HL-60/S4 (cell line): ENCODE data around the gene CCDC27.
"Not testable (repeated sequence)": the region's sequence is repeated elsewhere in the genome, so short reads cannot be mapped to it uniquely, and the experiment has no call there.

Experiments used
- in situ Hi-C: fragments of 300-500 bp; cut with MboI; formaldehyde crosslinking; loops from 2 replicates; pipeline ENCODE4 v1.14.3; 2022; ENCODE audit warnings: low sequenced_read_pairs

The CCDC27 gene

DNA sequence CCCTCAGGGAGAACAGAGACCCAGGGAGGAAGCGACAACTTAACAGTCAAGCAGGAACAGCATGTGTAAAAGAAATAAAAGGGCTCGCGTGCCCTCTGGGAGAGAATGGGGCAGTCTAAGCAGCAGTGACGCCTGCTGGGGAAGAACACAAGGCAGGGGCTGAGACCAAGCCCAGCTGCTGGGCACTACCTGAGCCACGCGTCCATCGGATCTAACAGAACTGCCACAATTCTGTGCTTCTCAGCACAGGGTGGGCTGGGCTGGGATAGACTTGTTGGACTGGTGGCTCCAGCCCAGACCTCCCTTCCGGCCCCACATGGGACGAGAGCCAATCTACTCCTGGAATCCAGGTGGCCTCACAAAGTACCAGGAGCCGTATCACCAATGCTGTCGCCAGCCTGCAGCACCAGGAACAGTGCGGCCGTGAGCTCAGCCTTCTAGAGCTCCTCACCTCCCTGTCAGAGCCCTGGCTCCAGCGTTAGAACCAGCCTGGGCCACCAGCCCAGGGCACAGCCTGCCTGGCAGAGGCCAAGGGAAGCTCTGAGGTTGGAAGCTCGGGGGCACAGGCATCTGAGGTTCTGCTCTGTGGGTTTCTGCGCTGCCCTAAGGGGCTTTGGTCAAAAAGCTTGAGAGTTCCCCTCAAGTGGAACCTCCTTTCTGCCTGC lies 36.6 kb downstream of the CCDC27 start:
- in situ Hi-C loops: no loop called here

DNA sequence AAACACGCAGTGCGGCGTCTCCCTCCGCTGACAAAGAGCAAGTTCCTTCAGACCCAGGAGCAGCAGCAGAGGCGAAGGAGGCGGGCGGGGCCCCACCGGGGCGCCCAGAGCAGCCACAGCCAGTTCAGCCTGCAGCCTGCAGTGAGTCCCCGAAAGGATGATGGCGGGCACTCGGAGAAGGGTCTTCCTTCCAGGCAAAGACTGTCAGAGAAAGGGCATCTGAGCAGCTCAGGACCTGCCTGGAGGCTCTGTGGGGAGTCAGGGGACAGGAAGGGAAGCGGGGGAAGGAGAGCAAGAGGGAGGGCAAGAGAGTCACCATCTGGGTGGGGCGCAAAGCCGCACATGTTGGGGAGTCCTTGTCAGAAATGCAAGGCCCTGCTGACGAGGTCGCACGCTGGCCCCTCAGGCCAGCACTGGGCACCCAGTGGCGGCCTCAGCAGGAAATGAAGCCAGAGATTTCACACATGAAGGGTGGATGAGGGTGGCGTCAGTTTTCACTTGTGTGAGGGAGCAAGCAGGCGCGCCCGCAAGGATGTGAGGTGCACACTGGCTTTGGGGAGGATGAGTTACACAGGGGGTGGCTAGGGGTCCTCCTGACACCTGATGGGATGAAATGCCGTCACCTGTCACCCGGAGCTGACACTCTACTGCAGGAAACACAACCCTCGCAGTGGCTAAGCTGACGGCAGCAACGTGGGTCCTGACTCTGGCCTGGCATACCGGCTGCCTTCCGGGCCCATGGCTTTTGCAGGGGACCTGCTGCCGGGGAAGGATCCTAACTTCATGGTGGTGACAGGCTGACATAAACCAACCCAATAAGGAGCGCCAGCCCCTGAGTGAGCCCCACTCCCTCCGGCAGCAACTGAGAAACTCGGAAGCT lies 37.4 kb downstream of the CCDC27 start:
- in situ Hi-C loops: no loop called here

DNA sequence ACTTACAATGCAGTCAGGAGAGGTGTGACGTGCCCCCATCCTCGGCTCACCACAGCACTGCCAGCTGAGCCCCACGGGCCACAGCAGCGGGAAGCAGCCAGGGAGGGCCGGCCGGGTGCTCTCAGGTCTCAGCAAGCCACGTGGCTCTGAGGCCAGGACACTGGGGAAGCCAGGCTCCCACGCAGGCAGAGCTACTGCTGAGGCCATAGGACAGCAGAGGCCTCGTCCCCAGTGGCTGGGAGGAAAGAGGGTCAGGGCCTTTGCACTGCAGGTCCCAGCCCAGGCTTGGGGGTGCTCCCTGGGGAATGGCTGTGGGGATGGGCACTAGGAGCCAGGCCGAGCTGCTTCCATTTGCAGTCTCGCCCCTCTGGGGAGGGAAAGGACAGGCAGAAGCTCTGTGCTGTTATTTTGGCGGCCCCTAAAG lies 38.3 kb downstream of the CCDC27 start:
- in situ Hi-C loops: no loop called here

DNA sequence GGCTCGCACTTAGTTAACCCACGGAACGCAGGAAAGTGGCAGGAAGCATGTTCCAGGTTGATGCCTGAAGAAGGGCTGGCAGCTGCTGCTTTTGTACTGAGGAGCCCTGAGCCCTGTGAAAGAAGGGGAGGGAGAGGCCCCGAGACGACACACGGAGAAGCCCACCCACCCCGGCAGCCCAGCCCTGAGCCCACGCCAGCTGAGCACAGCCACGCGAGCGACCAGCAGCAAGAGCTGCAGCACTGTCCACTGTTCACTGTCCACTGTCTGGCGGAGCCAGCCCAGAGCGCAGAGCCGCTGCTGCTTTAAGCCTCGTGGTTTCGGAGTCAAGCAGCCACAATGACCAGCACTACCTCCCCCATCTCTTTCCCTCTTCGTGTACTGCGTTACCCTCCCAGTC lies 38.7 kb downstream of the CCDC27 start:
- in situ Hi-C loops: no loop called here

DNA sequence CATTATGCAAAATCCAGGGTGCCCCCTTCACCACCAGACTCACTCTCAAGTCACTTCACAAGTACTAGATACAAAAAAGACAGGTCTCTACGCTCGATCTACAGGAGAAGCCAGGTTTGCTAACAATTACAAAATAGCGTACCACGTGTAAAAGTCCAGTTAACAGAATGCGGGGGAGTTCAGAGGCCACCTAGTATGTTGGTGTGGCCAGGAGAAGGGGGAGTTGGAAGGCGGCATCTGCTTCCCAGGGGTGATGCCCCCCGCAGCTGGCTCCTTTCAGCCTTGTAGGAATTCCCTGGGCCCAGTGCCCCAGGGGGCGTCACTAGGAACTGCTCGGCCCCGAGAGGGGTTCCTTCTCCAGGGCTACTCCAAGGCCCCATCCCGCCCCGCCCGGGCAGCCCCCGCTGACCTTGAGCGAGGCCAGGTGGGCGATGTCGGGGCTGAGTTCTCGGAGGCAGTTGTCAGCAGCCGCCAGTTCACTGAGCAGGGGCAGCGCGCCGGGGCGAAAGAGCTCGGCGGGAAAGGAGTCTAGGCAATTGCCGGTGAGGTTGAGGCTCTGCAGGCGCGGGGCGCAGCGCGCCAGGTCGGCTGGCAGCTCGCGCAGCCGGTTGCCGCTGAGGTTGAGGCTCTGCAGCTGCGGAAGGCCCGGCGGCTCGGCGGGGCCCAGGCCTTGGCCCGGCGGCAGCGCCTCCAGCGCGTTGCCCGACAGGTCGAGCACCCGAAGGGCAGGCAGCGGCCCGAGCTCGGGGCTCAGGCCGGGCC lies 43.4 kb downstream of the CCDC27 start:
- in situ Hi-C loops: no loop called here

DNA sequence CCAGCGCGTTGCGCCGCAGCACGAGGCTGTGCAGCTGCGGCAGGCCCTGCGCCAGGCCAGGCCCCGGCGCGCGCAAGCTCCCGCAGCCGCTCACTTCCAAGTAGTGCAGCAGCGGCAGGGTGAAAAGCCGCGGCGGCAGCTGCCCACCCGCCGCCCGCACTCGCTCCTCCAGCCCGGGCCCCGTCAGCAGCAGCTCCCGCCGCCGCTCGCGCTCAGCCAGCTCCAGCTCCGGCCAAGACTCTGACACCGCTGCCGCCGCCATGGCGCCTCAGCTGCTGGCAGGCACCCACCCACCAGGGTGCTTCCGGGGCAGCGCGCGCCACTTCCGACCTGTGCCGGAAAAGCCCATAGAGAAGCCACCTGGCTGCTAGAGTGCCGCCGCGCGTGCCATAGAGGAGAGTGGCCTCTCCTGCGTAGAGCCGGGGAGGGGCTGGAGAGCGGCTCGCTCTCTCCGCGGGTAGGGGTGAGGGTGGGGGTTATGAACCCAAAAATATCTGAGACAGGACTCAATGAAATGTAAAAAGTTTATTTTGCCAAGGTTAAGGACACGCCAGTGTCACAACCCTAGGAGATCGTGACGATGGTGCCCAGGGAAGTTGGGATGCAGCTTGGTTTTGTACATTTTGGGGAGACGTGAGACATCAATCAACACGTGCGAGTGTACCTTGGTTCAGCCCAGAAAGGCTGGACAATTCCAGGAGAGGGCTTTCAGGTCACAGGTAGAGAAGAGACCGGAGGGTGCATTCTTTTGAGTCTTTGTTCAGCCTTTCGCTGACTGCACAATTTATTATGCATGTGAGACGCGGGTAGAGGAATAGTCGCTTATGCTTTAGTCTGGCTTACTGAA lies 44.2 kb downstream of the CCDC27 start, which contains the start of gene LRRC47:
Gene LRRC47 (minus strand): TSS at position 284 of the 847 bp plus-strand sequence. CDS start 22 bp downstream, at position 262.
- in situ Hi-C loops: no loop called here

DNA sequence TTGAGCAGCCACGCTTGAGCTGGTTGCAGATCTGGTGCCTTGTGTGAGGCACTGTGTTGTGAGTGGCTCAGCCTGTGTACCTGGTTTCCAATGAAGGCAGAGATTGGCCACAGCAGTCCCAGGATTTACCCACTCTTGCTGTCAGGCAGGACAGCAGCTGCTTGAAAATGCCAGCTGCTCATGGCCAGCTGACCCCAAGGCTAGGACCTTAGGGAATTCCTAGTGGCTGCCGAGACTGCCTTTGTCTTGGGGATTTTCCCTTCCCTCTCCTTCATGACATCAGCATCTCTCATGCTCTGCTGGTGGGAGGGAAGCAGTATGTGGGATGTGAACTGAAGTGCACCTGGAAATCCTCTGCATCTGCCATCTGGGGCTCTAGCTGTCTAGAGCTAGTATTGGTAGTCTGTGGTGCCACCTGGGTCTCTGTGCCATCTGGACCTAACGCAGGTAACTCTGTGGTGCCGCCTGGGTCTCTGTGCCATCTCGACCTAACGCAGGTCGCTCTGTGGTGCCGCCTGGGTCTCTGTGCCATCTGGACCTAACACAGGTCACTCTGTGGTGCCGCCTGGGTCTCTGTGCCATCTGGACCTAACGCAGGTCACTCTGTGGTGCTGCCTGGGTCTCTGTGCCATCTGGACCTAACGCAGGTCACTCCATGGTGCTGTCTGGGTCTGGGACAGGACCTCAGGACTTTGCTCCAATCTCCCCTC lies 47.9 kb downstream of the CCDC27 start:
- in situ Hi-C loops: no loop called here

DNA sequence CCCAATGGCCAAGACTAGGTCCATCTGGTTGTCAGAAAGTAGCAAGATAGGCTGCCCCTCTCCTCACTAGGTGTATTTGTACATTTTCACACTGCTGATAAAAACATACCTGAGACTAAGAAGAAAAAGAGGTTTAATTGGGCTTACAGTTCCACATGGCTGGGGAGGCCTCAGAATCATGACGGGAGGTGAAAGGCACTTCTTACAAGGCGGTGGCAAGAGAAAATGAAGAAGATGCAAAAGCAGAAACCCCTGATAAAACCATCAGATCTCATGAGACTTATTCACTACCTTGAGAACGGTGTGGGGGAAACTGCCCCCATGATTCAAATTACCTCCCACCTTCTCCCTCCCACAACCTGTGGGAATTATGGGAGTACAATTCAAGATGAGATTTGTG lies 48.5 kb downstream of the CCDC27 start:
- in situ Hi-C loops: not testable (repeated sequence)

DNA sequence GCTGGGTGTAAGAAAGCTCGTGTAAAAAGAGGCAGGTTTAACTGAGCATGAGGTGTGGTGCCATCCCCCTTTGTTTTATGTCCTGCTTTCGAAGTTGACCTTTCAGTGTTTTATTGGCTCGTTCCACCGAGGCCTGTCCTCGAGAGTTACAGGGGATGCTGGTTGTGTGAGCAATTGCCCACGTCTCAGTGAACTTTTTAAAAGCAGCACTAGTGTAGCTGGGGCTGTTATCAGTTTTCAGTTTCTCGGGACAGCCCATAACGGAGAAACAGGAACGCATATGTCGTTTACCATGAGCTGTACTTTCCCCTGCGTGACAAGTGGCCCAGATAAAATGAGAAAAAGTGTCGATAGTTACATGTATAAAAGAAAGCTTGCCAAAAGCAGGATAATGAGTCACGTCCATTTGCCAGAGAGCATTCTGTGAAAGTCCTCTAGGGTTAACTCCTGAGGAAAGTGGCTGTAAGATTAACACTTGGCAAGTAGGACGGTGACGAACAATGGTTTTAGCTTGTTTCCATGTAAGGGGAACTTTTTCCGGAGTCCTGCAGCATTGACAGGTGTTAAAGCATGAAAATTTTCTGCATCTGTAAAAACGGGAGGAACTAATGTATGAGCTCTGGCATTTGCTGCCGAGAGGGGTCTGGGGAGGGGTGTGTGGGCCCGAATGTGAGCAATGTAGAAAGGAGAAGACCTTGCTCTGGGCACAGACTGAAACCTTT lies 51.8 kb downstream of the CCDC27 start:
- in situ Hi-C loops: no loop called here

DNA sequence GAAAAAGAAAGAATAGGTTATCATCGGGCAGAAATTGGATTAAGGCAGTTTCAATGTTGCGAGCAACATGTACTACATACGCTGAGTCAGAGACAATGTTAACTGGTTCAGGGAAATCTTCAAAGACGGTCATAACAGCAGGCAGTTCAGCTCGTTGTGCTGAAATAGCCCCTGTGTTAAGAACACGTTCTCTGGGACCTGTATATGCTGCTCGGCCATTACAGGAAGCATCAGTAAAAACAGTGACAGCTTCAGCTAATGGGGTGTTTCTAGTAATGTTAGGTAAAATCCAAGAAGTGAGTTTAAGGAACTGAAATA lies 52.3 kb downstream of the CCDC27 start:
- in situ Hi-C loops: not testable (repeated sequence)

DNA sequence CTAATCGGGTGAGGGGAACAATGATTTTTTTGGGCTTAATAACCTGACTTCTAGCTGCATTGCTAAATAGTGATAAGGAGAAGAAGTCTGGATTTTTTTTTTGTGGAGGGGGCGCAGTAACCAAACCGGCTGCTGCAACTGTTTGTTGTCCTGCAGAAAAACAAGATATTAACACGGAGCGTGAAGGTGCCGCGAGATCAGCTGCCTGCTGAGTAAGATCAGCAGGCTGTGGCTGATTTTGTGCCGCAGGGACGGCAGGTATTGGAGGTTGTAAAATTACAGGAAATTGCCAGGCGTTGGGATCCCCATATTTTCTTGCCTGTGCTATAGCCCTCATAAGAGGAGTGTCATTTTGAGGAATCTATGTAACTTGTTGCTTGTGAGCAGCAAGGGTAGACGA lies 52.8 kb downstream of the CCDC27 start:
- in situ Hi-C loops: no loop called here

DNA sequence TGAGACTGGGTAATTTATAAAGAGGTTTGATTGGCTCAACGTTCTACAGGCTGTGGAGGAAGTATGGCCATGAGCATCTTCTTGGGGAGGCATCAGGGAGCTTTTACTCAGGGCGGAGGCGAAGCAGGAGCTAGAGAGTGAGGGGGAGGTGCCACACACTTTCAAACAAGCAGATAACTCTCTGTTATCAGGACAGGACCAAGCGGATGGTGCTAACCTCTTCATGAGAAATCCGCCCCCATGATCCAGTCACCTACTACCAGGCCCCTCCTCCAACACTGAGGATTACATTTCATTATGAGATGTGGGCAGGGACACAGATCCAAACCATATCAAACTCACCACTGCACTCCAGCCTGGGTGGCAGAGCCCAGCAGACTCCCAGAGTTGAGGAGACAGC lies 55.5 kb downstream of the CCDC27 start:
- in situ Hi-C loops: no loop called here

DNA sequence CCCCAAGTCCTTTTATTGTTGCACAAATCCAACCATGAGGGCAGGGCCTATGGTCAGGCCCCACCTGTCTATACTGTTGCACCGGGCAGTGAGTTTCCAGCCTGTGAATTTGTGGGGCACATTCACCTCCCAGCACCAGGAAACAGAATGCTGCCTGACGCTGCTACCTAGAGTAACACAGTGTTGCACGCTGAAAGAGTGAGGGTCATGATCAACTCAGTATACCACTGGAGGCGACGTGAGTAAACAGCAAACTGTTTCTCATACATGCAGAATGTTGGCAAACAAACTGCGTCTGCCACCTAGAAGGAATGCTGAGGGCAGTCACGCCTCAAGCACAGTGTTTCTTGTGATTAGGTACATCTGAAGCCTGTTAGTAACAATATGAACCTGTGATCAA lies 57.4 kb downstream of the CCDC27 start:
- in situ Hi-C loops: no loop called here

DNA sequence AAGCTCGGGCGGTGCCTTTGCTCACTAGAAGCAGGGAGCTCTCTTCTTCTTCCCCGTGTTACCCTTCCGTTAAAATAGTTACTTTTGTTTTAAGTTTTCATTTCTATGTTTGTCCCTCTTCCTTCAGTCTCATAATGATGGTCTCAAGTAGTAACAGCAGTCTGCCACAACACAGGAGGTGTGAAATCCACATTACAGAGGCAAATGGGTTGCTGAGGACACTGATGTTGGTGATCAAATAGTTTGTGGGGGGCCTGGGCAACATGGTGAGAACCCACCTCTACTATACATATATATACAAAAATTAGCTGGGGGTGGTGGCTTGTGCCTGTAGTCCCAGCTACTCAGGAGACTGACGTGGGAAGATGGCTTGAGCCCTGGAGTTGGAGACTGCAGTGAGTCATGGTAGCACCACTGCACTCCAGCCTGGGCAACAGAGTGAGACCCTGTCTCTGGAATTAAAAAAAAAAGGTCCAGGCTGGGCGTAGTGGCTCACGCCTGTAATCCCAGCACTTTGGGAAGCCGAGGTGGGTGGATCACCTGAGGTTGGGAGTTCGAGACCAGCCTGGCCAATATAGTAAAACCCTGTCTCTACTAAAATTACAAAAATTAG lies 58.0 kb downstream of the CCDC27 start:
- in situ Hi-C loops: not testable (repeated sequence)

DNA sequence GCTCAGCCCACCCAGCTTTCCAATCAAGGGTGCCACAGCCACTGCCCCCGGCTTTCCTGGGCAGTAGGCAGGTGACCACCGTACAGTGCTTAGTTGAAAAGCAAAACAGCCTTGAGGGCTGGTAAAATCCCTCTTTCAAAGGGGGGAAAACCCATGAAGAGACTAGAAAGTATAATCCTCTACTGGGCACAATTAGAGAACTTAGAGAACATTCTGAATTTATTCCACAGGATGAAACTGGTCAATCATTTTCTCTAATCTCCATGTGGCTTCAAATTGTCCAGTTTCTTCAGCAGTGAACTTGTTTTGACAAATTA lies 59.3 kb downstream of the CCDC27 start:
- in situ Hi-C loops: no loop called here

DNA sequence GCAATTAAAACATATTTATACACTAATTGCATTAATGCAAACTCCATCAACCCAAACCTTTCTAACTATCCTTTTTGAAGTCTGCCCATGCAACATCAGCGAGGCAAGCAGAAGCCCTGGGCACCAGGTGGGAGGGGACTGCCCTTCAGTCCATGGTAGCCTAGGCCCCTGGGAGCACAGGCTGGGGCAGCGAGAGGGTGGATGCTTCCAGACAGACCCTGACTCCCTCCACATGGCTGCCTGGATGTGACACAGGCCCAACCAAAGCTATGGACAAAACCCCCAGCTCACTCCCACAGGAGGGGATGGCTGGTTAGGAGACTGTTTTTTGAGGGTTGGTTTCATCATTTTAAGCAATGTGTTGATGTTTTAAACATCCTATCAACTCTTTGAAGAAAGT lies 61.8 kb downstream of the CCDC27 start:
- in situ Hi-C loops: no loop called here

DNA sequence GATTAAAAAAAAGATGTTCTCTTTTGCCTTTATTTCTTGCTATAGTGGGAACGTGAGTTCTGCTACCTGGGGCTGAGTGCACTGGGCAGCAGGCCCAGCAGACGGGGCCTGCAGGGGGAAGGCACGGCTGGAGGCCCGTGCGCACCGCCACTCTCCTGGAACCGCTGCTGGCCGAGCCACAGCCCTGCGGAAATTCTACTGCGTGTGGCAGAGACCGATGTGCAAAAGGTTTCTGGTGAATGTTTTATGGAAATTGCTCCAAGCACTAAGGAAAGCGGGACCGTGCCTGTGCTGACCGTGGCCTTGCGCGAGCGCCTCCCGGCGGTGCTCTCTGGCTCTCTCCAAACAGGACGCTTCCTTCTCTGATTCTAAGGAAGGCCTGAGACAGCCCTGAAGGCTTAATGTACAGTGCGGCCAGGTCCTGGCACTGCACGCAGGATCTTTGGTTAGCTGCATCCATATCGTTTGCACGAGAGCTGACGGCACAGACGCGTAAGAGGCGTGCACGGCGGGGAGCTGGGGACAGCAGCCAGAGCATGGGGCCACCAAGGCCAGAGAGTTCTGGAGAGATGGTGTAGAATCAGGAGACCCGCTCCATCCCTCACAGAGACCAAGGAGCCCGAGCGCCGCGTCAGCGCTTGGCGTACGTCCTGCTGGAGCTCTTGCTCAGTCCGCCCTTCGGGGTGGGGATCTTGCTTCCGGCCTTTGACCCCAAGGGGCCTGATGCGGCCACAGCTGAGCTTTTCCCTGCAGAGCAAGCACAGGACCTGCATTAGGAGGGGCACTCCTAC lies 62.7 kb downstream of the CCDC27 start:
- in situ Hi-C loops: no loop called here

DNA sequence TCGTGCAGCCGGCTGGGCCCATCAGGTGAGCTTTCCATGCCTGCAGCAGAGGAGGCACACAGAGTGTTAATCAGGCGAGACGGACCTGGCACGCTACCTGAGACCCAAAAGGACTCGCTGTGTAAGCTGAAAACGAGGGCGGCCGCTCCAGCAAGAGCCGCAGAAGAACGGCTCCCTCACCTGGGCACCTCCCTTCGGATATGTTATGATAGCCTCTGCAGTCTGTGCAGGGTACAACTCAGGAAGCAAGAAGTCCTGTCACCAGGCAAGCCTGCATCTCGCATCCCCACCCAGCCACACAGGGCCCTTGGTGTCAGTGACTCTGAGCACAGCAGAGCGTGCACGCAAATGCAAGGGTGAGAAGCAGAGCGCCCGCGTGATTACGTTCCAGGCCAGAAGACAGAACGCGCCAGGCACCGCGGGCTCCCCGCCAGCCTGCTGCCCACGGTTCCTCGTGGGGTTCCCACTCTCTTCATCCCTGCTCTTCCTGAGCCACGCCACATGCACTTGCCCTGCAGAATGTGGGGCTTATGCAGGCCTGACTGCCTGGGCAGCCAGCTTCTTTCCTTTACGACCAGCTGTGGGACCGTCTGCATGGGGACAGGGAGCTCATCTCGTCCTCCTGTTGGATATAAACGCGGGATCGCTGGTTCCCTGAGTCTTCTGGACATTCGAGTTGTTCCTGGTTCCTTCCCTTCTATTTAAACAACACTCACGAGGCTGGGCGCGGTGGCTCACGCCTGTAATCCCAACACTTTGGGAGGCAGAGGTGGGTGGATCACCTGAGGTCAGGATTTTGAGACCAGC lies 64.3 kb downstream of the CCDC27 start:
- in situ Hi-C loops: no loop called here
